ENCODE measurements around the gene KRT9. TPM values are rescaled to one million over a fixed set of nuclear protein-coding genes. Genes with fewer than 3 reads are reported as not detected.

KRT9 gene
- total RNA-seq, 1 experiment from 2014 or later = 0.15 TPM

- CTCF ChIA-PET = no interaction called here
- intact Hi-C loops (cut with micrococcal nuclease) = no loop called here
Measured at GRCh38 chr17:41599680-41600079, 27.8 kb upstream of the KRT9 start.

More at GRCh38 chr17:41599680-41600079, 27.8 kb upstream of the KRT9 start:
- ChIA-PET RAD21 (ENCODE audit: low non-redundant PET in 1 of 2, low total read pairs in 2 of 2, uncharacterized antibody in 2 of 2, unreplicated experiment in 2 of 2) (no interaction called here), POLR2A (no interaction called here)
- Histone ChIP-seq H3K9me3 (ENCODE audit: control insufficient read depth in 1 of 2, insufficient read depth in 1 of 2, low read depth in 1 of 2, low read length in 2 of 2) (no peaks in the 10 kb centered on the region), H3K4me2 (ENCODE audit: low read length) (no peak overlapping the region), H3K9ac (ENCODE audit: low read length) (no peak overlapping the region), H3K4me3 (replicated peaks in 1 of 2; ENCODE audit: low read depth in 1 of 2, low read length in 2 of 2) (no peak overlapping the region), H3K27ac (ENCODE audit: low read depth, low read length) (no peak overlapping the region), H3K36me3 (ENCODE audit: control insufficient read depth in 1 of 2, insufficient read depth in 2 of 2, low read length in 2 of 2) (no peaks in the 10 kb centered on the region), H3K27me3 (ENCODE audit: insufficient read depth, low read length) (no peaks in the 10 kb centered on the region), H4K20me1 (ENCODE audit: insufficient read depth) (no peaks in the 10 kb centered on the region), H3K79me2 (ENCODE audit: insufficient read depth, low read length) (no peaks in the 10 kb centered on the region), H3K9me2 (ENCODE audit: insufficient read depth) (no peaks in the 10 kb centered on the region), H2AFZ (ENCODE audit: low read depth, low read length, poor library complexity, severe bottlenecking) (no peak overlapping the region), H3K4me1 (ENCODE audit: control insufficient read depth in 1 of 2, insufficient read depth in 2 of 2, low read length in 2 of 2) (no peaks in the 10 kb centered on the region)
- DNase-seq (ENCODE audit: low read depth, low spot score) (no peak), ATAC-seq (no peak)
- no TSS peak for BruUV-seq (replicated peaks)
- TF ChIP-seq JUND (IDR thresholded peaks at IDR 0.05) = no peak
- no peak for TF ChIP-seq EGR1 (IDR thresholded peaks at IDR 0.05; ENCODE audit: low read depth)
- no peak for TF ChIP-seq SIN3A (IDR thresholded peaks at IDR 0.05; ENCODE audit: low read depth)
- no peak for TF ChIP-seq ZNF274 (IDR thresholded peaks at IDR 0.05; ENCODE audit: low read depth, low read length)
- TF ChIP-seq CBX3 (IDR thresholded peaks at IDR 0.05; ENCODE audit: low read depth) = no peak
- no peak for TF ChIP-seq ZBTB33 (IDR thresholded peaks at IDR 0.05; ENCODE audit: extremely low read depth, insufficient replicate concordance, low read length)
- TF ChIP-seq MAX (IDR thresholded peaks at IDR 0.05) = no peak
- no peak for TF ChIP-seq CTCF (IDR thresholded peaks at IDR 0.05 in 2 of 3, conservative IDR thresholded peaks at IDR 0.05 in 1 of 3; ENCODE audit: borderline replicate concordance in 1 of 3, insufficient read depth in 1 of 3, low read depth in 2 of 3, low read length in 2 of 3)
- no peak for TF ChIP-seq REST (IDR thresholded peaks at IDR 0.05; ENCODE audit: low read depth)
- no peak for TF ChIP-seq ZFX (IDR thresholded peaks at IDR 0.05)
- no peak for TF ChIP-seq YY1 (IDR thresholded peaks at IDR 0.05; ENCODE audit: extremely low read depth, insufficient replicate concordance, low read depth, low read length)
- no peak for TF ChIP-seq CEBPB (IDR thresholded peaks at IDR 0.05; ENCODE audit: low read depth)
- no peak for TF ChIP-seq ATF3 (IDR thresholded peaks at IDR 0.05)
- no peak for TF ChIP-seq EZH2 (IDR thresholded peaks at IDR 0.05)
- no peak for TF ChIP-seq TCF7L2 (IDR thresholded peaks at IDR 0.05; ENCODE audit: borderline replicate concordance, extremely low read depth, insufficient read depth, insufficient read length)
- TF ChIP-seq ELF1 (IDR thresholded peaks at IDR 0.05; ENCODE audit: borderline replicate concordance, low read depth) = no peak
- no peak for TF ChIP-seq SRF (IDR thresholded peaks at IDR 0.05; ENCODE audit: low read depth)
- no peak for TF ChIP-seq POLR2AphosphoS5 (IDR thresholded peaks at IDR 0.05; ENCODE audit: low read depth, low read length)
